Measurements from ENCODE around the gene AP2M1.

The AP2M1 gene

GRCh38 chr3:184228376-184229137 is 53.9 kb downstream of the AP2M1 start:
- H3K27me3 ChIP-seq (ENCODE audit: insufficient read depth, insufficient read length) = peaks cover 62% of the 10 kb centered on the region
- no peak overlapping the region for H3K4me3 ChIP-seq (ENCODE audit: insufficient read length, low read depth)

GRCh38 chr3:184229394-184230080 is 54.9 kb downstream of the AP2M1 start, which contains the start of gene VWA5B2:
Gene VWA5B2, plus strand, starts transcription at chr3:184229585. Its CDS starts 944 bp downstream, at chr3:184230529.
- DNase-seq (ENCODE audit: low read depth, low spot score) = no peak
- peak within 1 kb of the TSS; percentile 47 for H3K4me3 ChIP-seq (ENCODE audit: insufficient read length, low read depth)
- no peaks in the 10 kb centered on the region for H3K36me3 ChIP-seq (ENCODE audit: insufficient read depth, insufficient read length, low read length)
- H3K27me3 ChIP-seq (ENCODE audit: insufficient read depth, insufficient read length) = peaks cover 67% of the 10 kb centered on the region
- peak within 1 kb of the TSS; percentile 64 for H3K9ac ChIP-seq (ENCODE audit: insufficient read length, low read depth)
- no peaks in the 10 kb centered on the region for H3K9me3 ChIP-seq (ENCODE audit: insufficient read depth, low read length)
- peaks cover 6% of the 10 kb centered on the region for H3K4me1 ChIP-seq (ENCODE audit: insufficient read depth, insufficient read length)
- peak; percentile 95 for TF ChIP-seq SUZ12 (IDR thresholded peaks at IDR 0.05; ENCODE audit: extremely low read depth, insufficient read depth, insufficient read length)
- TF ChIP-seq ZNF274 (IDR thresholded peaks at IDR 0.05; ENCODE audit: low read depth, low read length) = no peak
- no peak for TF ChIP-seq YY1 (IDR thresholded peaks at IDR 0.05; ENCODE audit: insufficient read depth, insufficient read length)

More at GRCh38 chr3:184228376-184229137, 53.9 kb downstream of the AP2M1 start:
- peaks cover 6% of the 10 kb centered on the region for H3K4me1 ChIP-seq (ENCODE audit: insufficient read depth, insufficient read length)
- DNase-seq (ENCODE audit: low read depth, low spot score) = no peak
- TF ChIP-seq SUZ12 (IDR thresholded peaks at IDR 0.05; ENCODE audit: extremely low read depth, insufficient read depth, insufficient read length) = no peak
- TF ChIP-seq YY1 (IDR thresholded peaks at IDR 0.05; ENCODE audit: insufficient read depth, insufficient read length) = no peak
- no peak for TF ChIP-seq ZNF274 (IDR thresholded peaks at IDR 0.05; ENCODE audit: low read depth, low read length)
- H3K36me3 ChIP-seq (ENCODE audit: insufficient read depth, insufficient read length, low read length) = no peaks in the 10 kb centered on the region
- H3K9me3 ChIP-seq (ENCODE audit: insufficient read depth, low read length) = no peaks in the 10 kb centered on the region
- no peak overlapping the region for H3K9ac ChIP-seq (ENCODE audit: insufficient read length, low read depth)

- H3K9ac ChIP-seq (ENCODE audit: insufficient read length, low read depth) = peak overlapping the region; percentile 64
- DNase-seq (ENCODE audit: low read depth, low spot score) = no peak
- peaks cover 6% of the 10 kb centered on the region for H3K4me1 ChIP-seq (ENCODE audit: insufficient read depth, insufficient read length)
- H3K36me3 ChIP-seq (ENCODE audit: insufficient read depth, insufficient read length, low read length) = no peaks in the 10 kb centered on the region
- H3K9me3 ChIP-seq (ENCODE audit: insufficient read depth, low read length) = no peaks in the 10 kb centered on the region
- peaks cover 67% of the 10 kb centered on the region for H3K27me3 ChIP-seq (ENCODE audit: insufficient read depth, insufficient read length)
- peak; percentile 6 for TF ChIP-seq SUZ12 (IDR thresholded peaks at IDR 0.05; ENCODE audit: extremely low read depth, insufficient read depth, insufficient read length)
- TF ChIP-seq YY1 (IDR thresholded peaks at IDR 0.05; ENCODE audit: insufficient read depth, insufficient read length) = no peak
- TF ChIP-seq ZNF274 (IDR thresholded peaks at IDR 0.05; ENCODE audit: low read depth, low read length) = no peak
- H3K4me3 ChIP-seq (ENCODE audit: insufficient read length, low read depth) = peak overlapping the region; percentile 47
These were observed 55.5 kb downstream of the AP2M1 start for GRCh38 chr3:184230081-184230602.

GRCh38 chr3:184230603-184231528 is 56.2 kb downstream of the AP2M1 start:
- DNase-seq (ENCODE audit: low read depth, low spot score) = no peak
- H3K4me3 ChIP-seq (ENCODE audit: insufficient read length, low read depth) = peak overlapping the region; percentile 47
- no peaks in the 10 kb centered on the region for H3K36me3 ChIP-seq (ENCODE audit: insufficient read depth, insufficient read length, low read length)
- TF ChIP-seq SUZ12 (IDR thresholded peaks at IDR 0.05; ENCODE audit: extremely low read depth, insufficient read depth, insufficient read length) = peak; percentile 92
- no peak for TF ChIP-seq YY1 (IDR thresholded peaks at IDR 0.05; ENCODE audit: insufficient read depth, insufficient read length)
- no peaks in the 10 kb centered on the region for H3K9me3 ChIP-seq (ENCODE audit: insufficient read depth, low read length)
- H3K4me1 ChIP-seq (ENCODE audit: insufficient read depth, insufficient read length) = peaks cover 6% of the 10 kb centered on the region
- H3K27me3 ChIP-seq (ENCODE audit: insufficient read depth, insufficient read length) = peaks cover 69% of the 10 kb centered on the region
- H3K9ac ChIP-seq (ENCODE audit: insufficient read length, low read depth) = peak overlapping the region; percentile 64

- Histone ChIP-seq H3K36me3 (ENCODE audit: insufficient read depth, insufficient read length, low read length) (no peaks in the 10 kb centered on the region), H3K27me3 (ENCODE audit: insufficient read depth, insufficient read length) (peaks cover 69% of the 10 kb centered on the region), H3K9ac (ENCODE audit: insufficient read length, low read depth) (no peak overlapping the region), H3K4me1 (ENCODE audit: insufficient read depth, insufficient read length) (peaks cover 6% of the 10 kb centered on the region), H3K4me3 (ENCODE audit: insufficient read length, low read depth) (no peak overlapping the region), H3K9me3 (ENCODE audit: insufficient read depth, low read length) (no peaks in the 10 kb centered on the region)
- no peak for DNase-seq (ENCODE audit: low read depth, low spot score)
- TF ChIP-seq YY1 (IDR thresholded peaks at IDR 0.05; ENCODE audit: insufficient read depth, insufficient read length) (no peak), SUZ12 (IDR thresholded peaks at IDR 0.05; ENCODE audit: extremely low read depth, insufficient read depth, insufficient read length) (no peak), ZNF274 (IDR thresholded peaks at IDR 0.05; ENCODE audit: low read depth, low read length) (no peak)
These were observed 57.0 kb downstream of the AP2M1 start for GRCh38 chr3:184231671-184232070.

- Histone ChIP-seq H3K27me3 (ENCODE audit: insufficient read depth, insufficient read length) (peaks cover 60% of the 10 kb centered on the region), H3K36me3 (ENCODE audit: insufficient read depth, insufficient read length, low read length) (no peaks in the 10 kb centered on the region), H3K9me3 (ENCODE audit: insufficient read depth, low read length) (no peaks in the 10 kb centered on the region), H3K4me1 (ENCODE audit: insufficient read depth, insufficient read length) (peaks cover 6% of the 10 kb centered on the region), H3K9ac (ENCODE audit: insufficient read length, low read depth) (no peak overlapping the region), H3K4me3 (ENCODE audit: insufficient read length, low read depth) (no peak overlapping the region)
- no peak for DNase-seq (ENCODE audit: low read depth, low spot score)
- TF ChIP-seq SUZ12 (IDR thresholded peaks at IDR 0.05; ENCODE audit: extremely low read depth, insufficient read depth, insufficient read length) (no peak), YY1 (IDR thresholded peaks at IDR 0.05; ENCODE audit: insufficient read depth, insufficient read length) (no peak), ZNF274 (IDR thresholded peaks at IDR 0.05; ENCODE audit: low read depth, low read length) (no peak)
These were observed 58.6 kb downstream of the AP2M1 start for GRCh38 chr3:184233127-184233843.

Measured in NT2/D1 (cell line).